Measurements from ENCODE around the gene DDC. TPM values are rescaled to one million over a fixed set of nuclear protein-coding genes. Genes with fewer than 3 reads are reported as not detected.
A peak's percentile ranks its signal among the peaks of the same experiment; 100 is the strongest.
"Not testable (repeated sequence)": the region's sequence is repeated elsewhere in the genome, so short reads cannot be mapped to it uniquely, and the experiment has no call there.

DDC gene
- total RNA-seq, 1 donor from 2014 or later = not detected

GRCh38 chr7:50589364-50589763 is 24.2 kb upstream of the DDC start:
- no peak for DNase-seq

GRCh38 chr7:50588937-50589336 is 23.7 kb upstream of the DDC start:
- DNase-seq = no peak

- DNase-seq = no peak
These were observed 22.5 kb upstream of the DDC start for GRCh38 chr7:50587737-50588136.

GRCh38 chr7:50584793-50585408 is 19.7 kb upstream of the DDC start:
- DNase-seq = peak; percentile 11

- no peak for DNase-seq
These were observed 19.2 kb upstream of the DDC start for GRCh38 chr7:50584386-50584785.

DNA sequence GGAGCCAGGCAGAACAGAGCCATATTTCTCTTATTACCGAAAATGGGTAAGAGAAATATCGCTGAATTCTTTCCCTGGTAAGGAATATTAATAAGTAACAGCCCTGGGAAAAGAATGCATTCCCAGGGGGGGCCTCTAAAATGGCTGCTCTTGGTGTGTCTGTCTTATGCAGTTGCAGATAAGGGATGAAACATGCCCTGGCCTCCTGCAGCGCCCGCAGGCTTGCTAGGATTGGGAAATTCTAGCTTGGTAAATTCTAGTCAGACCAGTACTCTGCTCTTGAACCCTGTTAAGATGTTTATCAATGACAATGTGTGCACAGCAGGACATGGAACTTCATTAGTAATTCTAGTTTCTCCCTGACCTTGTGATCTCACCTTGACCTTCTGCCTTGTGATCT is 18.1 kb upstream of the DDC start:
- DNase-seq = not testable (repeated sequence)

- not testable (repeated sequence) for DNase-seq
These were observed 17.1 kb upstream of the DDC start for GRCh38 chr7:50582271-50582670.

DNA sequence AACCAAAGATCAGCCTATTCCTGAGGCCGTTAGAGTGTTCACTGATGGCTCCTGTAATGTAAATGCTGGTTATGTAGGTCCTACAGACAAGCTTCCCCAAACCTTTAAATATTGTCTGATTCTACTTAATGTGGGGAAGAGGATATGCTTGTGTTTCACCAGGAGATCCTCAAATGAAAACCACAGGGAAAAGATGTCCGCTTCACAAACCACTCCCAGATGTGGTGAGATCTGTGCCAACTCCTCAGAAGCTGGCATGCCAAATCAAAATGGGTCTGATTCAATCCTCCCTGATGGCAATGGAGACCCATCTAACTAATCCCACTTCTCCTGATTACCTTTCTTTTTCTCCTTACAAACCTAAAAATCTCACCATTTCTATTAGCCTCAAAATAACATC is 15.5 kb upstream of the DDC start:
- DNase-seq = not testable (repeated sequence)

DNA sequence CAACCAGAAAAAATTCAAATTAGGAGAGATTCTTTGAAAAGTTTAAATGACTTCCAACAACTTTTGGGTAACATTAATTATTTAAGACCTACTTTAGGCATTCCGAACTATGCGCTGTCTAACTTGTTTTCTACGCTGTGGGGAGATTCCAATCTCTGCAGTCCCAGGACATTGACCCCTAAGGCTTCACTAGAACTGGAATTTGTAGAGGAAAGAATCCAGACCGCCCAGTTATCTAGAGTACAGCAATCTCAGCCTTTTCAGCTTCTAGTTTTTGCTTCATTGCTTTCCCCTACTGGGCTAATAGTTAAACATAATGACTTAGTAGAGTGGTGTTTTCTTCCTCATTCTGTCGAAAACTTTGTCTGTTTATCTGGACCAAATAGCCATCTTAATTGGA is 14.9 kb upstream of the DDC start:
- DNase-seq = no peak

DNA sequence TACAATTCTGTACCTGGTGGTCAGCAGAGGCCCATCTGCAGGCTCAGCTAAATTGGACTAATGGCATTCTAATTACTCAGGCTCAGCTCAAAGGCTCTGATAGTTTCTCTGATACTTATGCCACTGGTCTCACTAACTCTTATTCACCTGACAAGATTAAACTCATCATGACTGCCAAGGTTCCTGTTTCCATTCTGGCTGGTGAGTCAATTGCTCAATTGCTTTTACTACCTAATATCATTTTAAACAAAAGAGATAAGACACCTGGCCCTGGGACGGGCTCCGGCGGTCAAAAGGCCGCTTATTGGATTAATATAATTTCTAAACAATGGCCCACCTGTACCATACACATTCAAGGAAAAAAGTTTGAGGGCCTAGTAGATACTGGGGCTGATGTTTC is 12.9 kb upstream of the DDC start:
- DNase-seq = not testable (repeated sequence)

- no peak for DNase-seq
These were observed 12.4 kb upstream of the DDC start for GRCh38 chr7:50577569-50577968.

GRCh38 chr7:50576388-50576787 is 11.2 kb upstream of the DDC start:
- not testable (repeated sequence) for DNase-seq

DNA sequence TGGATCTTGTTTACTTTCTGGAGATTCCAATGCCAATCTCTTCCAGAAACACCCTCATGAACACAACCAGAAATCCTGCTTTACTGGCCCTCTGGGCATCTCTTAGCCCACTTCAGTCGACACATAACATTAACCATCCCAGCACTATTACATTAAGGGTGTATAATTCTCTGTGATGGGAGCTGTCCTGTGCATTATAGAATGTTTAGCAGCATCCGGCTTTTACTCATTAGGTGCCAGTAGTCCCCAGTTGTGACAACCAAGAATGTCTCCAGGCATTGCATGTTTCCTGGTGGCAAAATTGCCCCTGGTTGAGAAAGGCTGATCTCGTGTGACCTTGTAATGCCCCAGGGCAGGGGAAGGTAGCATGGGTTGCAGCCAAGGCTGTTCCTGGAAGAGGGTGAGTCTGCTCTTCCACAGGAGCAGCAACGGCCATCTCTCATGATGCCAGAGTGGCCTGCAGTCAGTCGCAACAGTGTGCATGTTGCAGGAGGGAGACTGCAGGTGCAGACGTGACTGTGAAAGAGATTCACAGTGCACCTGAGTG is 2.6 kb upstream of the DDC start:
- DNase-seq = no peak

GRCh38 chr7:50565977-50566376 is 772 bp upstream of the DDC start:
- DNase-seq = no peak

GRCh38 chr7:50565559-50565916 is 333 bp upstream of the DDC start:
- no peak for DNase-seq

DNA sequence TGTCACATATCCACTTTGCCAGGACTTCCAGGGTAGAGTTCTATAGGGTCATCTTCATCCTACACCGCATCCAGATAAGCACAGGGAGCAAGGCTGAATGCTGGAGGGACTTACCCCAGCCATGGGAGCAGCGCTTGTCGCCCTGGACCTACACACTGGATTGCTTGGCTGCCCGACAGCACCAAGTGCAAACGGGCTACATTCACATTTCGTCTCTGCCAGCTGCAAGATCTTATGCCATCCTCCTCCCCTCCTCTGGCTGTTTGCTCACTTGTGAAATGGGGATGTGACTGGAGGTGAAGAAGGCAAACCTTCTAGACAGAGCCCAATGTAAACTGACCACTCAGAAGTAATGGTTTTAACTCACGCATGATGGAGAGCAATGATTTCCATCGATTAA is 1.0 kb downstream of the DDC start:
- DNase-seq = no peak

DNA sequence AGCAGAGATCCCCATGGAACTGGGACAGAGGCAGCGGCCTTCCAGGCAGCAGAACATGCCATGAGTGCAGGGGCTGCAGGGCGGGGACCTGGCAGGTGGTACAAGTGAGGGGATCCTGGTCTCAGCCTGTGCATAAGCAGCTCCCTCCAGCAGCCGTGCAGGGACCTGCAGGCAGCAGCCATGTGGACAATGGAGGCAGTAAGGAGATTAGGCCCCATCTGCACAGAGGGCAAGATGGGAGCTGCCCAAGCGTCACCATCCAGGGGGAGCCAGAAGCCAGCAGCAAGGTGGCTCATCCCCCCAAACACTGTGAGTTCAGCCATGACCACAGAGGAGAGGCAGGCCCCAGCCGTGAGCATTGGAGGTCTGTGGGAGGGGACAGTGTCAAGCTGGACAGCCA is 3.1 kb downstream of the DDC start:
- no peak for DNase-seq

DNA sequence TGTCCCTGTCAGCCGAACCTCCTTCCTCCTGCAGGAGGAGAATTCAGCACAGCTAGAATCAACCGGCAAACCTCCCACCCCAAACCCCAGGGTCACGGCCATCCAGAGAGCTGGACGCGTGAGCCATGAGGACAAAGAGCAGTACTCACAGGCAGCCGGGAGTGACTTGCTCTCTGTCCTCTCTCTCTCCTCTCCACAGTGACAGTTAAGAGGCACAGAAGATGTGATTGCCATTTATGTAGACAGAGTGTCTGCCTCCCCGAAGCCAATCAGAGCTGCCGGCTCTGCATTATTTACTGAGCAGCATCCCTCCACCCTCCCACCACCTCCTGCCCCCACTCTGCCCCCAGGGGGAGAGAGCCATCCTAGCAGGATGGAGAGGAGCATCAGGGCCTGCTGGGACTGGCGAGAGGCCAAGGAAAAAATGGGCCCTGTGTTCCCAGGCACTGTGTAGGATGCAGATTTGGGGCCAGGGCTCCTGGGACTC is 4.3 kb downstream of the DDC start:
- no peak for DNase-seq

GRCh38 chr7:50559881-50560280 is 5.3 kb downstream of the DDC start:
- no peak for DNase-seq

DNA sequence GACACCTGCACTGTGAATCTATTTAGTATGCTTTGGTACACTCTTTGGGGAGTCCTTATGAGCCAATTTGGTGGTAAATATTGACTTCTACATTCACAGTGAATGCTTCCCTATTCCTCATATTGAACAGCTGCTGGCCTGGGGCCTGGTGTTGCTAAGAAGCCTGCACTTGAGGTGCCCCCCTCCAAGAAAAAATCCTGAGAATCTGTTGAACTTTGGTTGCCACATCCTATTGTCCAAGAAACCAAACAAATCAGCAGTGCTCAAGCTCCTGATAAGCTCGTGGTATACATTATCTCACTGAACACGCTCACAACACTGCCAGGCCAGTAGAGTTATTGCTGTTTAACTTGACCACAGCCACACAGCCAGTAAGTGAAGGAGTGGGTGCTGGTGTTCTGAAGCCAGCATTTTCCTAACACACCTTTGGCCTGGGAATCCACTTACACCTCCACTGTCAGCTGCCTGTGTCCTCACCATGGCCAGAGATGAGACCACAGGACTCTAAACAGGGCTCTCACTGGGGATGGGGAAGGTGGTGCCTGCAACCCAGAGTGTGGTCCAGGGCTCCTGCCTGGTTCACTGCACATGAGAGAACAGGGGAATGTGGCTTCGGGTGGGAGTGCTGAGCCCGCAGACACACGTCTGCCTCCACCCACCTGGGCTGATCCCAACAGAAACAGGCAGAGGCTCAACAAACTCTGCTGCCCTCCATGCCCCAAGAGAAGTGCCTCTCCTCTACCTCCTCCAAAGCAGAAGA is 6.7 kb downstream of the DDC start:
- no peak for DNase-seq

GRCh38 chr7:50557099-50557498 is 8.1 kb downstream of the DDC start:
- peak; percentile 40 for DNase-seq

DNA sequence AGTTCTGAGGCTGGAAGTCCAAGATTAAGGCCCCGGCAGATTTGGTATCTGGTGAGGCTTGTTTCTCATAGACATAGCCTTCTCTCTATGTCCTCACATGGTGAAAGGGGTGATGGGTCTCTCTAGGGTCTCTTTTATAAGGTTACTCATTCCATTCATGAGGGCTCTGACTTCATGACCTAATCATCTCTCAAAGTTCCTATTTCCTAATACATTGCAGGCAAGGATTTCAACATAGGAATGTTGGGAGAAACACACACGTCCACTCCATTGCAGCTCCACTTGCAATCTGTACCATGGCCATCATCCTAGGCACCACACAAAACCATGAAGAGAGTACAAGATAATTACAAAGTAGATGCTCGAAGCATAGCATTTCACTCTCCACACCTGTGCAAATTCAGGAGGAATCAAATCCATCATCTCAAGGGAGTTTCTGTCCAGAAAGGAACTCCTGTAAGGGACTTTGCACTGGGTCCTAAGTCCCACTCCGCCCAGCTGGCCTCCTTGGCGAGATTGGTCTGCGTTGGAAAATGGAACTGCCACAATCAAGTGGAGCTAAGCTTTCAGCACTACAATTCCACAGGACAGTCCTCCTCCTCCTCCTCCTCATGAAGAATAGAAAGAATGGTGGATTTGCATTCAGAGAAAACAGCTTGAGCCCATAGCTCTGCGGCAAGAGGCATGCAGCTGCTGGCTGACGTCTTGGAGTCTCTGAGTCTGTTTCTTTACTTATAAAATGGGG is 8.8 kb downstream of the DDC start:
- DNase-seq = peak; percentile 27

- DNase-seq = no peak
These were observed 9.5 kb downstream of the DDC start for GRCh38 chr7:50555594-50556140.

All from tongue (tissue), 2 donors.